CD4-positive, alpha-beta T cell treated with Interleukin-4 for 1 hour (primary cell): ENCODE data around the gene TNS2.
A peak's percentile ranks its signal among the peaks of the same experiment; 100 is the strongest.
"Not testable (repeated sequence)": the region's sequence is repeated elsewhere in the genome, so short reads cannot be mapped to it uniquely, and the experiment has no call there.

ENCODE experiments used
- DNase-seq, 2 donors: peaks; one replicate each; pipeline ENCODE4 v3.0.0-alpha.2; 2020 to 2022

TNS2 gene

DNA sequence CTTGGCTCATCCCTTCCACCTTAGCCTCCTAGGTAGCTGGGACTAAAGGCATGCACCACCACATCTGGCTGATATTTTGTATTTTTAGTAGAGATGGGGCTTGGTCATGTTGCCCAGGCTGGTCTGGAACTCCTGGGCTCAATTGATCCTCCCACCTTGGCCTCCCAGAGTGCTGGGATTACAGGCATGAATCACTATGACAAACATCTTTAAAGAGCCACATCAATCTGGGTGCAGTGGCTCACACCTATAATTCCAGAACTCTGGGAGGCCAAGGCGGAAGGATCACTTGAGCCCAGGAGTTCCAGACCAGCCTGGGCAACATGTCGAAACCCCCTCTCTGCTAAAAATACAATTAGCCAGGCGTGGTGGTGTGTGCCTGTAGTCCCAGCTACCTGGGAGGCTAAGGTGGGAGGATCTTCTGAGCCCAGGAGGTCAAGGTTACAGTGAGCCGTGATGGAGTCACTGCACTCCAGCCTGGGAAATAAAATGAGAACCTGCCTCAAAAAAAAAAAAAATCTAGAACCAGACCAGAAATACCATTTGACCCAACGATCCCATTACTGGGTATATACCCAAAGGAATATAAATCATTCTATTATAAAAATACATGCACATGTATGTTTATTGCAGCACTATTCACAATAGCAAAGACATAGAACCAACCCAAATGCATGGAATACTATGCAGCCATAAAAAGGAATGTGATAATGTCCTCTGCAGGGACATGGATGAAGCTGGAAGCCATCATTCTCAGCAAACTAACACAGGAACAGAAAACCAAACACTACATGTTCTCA, 45.1 kb downstream of the TNS2 start:
- DNase-seq = not testable (repeated sequence)

DNA sequence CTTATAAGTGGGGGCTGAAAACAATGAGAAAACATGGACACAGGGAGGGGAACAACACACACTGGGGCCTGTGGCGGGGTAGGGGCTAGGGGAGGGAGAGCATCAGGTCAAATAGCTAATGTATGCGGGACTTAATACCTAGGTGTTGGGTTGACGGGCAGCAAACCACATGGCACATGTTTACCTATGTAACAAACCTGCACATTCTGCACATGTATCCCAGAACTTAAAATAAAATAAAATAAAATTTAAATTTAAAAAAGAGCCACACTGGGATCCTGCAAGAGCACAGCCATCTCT, 45.7 kb downstream of the TNS2 start:
- not testable (repeated sequence) for DNase-seq

DNA sequence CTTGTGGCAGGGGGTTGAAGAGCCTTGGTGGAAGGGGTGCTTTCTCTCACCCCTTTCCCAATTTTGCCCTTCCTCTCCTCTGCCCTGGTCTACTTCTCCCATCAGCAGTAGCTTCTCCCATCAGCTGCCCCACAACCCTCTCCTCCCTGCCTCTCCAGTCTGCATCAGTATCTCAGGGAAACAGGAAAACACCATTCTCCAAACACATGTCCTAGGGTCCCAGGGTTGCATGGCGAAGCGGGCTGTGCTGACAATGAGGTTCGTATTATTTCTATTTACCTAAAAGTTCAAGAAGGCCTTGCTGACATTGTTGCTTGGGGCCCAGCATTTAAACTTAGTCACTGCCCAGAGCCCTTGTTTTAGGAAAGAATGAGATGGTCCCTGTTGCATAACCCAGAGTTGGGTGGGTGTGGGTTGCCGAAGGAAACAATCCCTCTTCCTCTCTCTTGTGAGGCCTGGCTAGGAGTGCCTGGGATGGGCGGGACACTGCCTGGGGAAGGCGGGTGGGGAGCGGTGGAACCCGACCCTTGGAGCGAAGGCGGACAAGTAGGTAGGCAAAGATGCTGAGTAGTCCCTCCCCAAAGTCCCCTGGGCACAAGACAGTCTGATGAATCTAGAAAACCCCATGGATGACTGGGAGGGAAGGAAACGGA, 46.4 kb downstream of the TNS2 start:
- DNase-seq = no peak

DNA sequence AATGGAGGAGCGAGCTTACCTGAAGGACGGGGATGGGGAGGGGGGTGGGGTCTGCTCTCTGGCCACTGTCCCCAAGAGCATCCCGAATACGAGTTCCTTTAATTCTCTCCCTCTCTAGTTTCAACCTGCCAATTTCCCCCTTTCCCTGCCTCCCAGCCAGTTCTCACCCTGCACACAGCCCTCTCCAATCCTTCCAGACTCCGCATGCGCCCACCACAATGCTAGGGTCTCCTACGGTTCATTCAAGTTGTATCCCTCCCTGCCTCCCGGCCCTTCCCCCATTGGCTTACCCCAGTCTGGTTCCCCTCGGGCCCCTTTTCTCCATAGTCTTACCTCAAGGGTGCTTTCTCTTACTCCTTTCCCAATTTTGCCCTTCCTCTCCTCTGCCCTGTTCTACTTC, 46.9 kb downstream of the TNS2 start:
- DNase-seq = no peak

DNA sequence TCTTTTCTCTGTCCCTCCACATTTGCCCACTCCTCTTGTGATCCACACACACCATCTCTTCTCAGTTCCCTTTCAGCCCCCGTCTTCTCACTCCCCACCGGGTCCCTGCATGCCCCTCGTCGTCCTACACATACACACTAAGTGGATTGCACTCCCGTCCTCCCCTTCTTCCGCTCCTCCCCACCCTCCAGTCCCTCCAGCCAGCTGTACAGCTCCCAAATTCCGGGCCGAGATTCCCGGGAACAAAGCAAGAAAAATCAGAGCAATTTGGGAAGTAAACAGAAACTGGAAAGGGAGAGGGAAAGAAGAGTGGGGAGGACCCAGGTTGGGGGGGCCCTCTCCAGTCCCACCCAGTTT, 47.3 kb downstream of the TNS2 start:
- DNase-seq = no peak

DNA sequence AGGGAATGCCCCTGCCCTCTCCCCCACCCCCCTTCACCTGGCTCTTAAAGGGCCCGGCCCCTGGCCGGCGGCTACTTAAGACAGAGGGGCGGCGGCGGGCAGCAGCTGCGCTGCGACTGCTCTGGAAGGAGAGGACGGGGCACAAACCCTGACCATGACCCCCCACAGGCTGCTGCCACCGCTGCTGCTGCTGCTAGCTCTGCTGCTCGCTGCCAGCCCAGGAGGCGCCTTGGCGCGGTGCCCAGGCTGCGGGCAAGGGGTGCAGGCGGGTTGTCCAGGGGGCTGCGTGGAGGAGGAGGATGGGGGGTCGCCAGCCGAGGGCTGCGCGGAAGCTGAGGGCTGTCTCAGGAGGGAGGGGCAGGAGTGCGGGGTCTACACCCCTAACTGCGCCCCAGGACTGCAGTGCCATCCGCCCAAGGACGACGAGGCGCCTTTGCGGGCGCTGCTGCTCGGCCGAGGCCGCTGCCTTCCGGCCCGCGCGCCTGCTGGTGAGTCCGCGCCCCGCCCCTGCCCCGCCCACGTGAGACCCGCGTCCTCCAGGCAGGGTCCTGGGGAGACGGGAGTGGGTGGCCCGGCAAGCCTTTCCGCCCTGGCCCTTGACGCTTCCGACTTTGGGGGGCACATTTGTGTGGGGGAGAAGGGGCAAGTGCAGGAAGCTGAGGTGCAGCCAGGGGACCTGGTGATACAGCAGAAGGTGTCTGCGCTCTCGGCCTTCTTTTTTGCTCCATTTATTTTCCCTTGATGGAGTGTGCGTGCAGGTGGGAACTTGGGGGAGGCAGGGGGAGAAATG, 47.9 kb downstream of the TNS2 start, which contains the start of gene IGFBP6:
TSS of gene IGFBP6 (plus strand) at position 104 of the 790 bp plus-strand sequence. CDS start at position 155, 51 bp downstream.
- DNase-seq = peak; percentile 41 to 56

DNA sequence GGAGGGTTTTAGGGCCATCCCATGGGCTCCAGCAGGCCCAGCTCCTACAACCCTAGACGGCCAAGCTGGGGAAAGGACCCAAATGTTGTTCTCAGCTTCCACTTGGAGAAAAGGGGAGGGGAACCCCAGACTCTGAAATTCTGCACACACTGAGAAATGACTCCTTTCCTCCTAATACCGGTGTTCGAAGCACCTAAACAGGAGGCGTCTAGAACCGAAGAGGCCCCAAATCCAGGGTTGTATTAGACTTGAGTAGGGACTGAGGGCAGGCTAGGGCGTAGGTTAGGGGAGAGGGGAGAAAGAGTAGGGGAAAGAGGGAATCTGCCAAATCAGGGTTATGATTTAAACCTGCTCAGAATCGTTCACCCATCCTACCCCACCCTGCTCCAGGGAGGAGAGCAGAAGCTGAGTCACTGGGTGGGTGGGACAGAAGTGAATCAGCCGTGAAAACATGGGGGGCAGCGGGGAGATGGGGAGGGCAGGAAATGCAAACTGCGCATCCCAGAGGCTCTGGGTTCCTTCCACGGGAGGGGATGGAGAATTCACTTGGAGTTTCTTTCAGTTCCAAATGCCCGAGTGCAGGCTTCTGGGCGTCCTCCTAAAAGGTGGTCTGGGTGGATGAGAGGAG, 48.6 kb downstream of the TNS2 start:
- no peak for DNase-seq

DNA sequence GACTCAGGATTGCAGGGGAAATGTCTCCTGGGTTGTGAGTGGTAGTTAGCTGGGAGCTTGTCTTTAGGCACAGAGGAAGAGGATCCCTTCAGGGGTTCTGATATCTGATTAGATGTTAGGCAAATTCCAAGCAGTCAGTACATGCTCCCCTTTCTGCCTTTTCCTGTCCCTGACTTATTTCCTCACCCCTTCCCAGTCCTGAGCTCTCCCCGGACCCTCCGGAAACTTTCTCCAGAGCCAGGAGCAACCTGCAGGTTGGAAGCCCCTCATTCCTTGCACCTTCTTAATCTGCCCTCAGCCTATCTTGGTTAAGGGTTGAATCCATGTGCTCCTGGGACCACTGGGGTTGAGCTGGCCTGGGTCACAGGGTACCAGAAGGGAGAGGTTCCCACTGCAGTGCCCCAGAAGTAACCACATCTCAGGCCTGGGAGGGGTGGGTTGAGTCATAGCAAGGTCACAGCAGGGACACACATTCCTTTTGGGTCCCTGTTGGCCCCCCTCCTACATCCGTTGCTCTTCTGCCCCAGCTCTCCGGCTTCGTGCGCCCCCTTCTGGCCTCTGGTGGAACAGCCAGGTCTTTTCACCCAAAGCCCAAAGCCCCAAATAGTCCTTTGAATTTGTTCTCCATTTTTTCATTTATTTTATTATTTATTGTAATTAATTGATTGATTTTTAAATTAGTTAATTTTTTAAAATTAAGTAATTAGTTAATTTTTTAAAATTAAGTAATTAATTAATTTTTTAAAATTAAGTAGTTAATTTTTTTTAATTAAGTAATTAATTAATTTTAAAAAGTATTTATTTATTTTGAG, 49.4 kb downstream of the TNS2 start:
- peak; percentile 87 to 89 for DNase-seq

DNA sequence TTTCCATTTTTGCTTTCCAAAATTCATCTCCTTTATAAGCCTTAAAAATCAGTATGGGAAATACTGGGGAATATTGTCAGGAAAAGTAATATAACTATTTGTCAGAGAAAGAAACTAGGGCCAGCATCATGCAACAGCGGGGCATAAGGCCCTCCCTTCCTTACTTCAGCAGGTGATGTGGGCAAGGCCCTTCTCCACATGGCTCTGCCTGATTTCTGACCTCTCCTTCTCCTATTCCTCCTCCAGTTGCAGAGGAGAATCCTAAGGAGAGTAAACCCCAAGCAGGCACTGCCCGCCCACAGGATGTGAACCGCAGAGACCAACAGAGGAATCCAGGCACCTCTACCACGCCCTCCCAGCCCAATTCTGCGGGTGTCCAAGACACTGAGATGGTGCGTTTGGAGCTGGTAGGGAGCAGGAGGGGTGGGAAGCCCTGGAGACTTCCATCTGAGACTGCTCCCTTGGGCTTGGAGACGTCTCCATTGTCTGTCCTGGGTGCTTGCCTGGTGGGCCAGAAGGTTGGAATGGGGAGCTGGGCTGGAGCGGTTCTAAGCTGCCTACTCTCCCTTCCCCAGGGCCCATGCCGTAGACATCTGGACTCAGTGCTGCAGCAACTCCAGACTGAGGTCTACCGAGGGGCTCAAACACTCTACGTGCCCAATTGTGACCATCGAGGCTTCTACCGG, 50.7 kb downstream of the TNS2 start:
- no peak for DNase-seq

DNA sequence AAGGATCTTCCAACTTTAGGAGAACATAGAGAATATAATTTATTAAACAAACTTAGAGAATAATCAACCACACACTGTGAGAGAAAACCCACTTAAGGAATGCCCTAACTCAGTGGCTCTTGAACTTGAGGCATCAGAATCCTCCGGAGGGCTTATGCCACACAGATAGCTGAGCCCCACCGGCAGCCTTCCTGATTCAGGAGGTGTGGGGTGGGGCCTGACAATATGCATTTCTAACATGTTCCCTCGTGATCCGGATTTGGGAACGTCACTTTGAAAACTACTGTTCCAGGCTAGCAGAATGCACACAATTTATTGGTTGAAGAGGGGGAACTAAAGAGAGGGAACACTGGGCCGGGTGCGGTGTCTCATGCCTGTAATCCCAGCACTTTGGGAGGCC, 51.4 kb downstream of the TNS2 start:
- no peak for DNase-seq

DNA sequence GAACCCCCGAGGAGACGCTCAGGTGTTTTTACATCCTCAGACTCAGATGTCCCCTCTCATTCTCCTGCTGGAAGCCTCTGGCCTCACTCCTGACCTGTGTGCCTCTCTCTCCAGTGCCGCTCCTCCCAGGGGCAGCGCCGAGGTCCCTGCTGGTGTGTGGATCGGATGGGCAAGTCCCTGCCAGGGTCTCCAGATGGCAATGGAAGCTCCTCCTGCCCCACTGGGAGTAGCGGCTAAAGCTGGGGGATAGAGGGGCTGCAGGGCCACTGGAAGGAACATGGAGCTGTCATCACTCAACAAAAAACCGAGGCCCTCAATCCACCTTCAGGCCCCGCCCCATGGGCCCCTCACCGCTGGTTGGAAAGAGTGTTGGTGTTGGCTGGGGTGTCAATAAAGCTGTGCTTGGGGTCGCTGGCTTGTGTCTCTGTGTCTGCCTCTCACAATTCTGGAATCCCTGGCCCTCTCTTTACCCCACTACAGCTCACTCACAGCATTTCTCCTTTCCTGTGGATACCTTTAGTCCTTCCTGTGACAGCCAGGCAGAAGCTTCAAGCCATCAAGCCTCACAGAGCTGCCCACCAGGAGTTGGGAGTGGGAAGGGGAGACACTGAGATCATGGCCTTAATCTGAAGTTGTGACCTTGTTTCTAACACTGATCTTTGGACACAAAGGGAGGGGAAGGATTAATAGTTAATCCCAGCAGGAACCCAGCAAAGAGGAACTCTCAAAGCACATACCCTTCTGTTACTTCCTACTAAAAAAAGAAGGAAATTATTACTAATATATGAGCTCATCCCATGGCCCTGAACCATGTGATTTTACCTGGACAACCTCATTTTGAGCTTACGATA, 52.3 kb downstream of the TNS2 start:
- no peak for DNase-seq

DNA sequence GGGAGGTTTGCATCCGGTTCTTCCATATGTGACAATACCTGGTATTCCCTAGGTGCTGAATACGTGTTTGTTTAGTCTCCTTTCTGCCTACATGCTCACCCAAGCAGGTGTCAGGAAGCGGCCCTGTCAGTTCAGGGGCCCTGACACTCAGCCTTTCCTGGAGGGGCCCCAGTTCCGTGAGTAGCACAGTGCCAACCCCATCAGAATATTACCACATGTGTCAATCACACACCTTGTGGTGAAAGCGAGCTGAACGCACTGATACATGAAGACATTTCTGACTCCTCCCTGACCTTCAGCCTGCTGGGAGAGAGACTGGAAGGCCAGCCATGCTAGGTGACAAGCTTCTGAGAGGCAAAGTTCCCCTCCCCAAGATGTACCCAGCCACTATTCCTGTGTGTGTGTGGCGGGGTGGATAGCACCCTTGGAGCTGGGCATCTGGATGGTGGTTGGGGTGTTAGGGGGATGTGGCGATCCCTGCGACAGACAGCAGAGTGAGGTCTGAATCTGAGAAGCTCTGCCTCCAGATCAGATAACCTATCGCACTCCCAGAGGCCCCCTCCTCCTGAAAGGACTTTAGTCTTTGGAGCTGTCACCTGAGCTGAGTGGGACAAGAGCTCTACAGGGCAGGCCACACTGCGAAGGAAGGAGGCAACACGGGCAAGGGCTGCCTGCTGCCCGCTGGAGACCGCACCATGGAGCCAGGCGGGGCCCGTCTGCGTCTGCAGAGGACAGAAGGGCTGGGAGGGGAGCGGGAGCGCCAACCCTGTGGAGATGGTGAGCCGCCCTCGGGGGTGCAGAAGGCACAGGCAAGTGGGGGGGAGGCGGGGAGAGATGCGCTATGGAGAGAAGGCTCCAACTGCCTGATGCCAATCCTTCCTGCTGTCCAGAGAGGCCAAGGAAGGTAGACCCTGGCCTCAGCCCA, 53.3 kb downstream of the TNS2 start, which contains the start of gene SOAT2:
TSS of gene SOAT2 (plus strand) at position 604 of the 925 bp plus-strand sequence. CDS start at position 696, 92 bp downstream.
- DNase-seq = peak; percentile 22 to 52

DNA sequence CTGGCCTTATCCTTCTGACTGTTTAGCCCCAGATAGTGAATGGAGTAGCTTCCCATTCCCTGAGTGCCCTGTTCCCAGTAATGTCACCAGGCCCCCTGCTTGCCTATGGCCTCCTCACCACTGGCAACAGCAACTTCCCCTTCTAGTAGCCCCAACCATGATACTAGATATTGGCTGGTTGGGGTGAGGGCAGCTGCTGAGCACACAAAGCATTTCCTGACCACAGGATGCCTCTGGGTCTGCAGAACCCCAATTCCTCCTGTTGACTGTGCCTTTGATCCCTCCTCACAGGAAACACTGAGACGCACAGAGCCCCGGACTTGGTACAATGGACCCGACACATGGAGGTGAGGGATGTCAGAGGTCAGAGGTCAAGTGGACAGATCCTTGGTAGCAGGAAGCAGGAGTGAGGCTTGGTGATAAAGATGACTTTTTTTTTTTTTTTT, 54.0 kb downstream of the TNS2 start:
- peak in 1 of 2 donors; percentile 29 for DNase-seq

DNA sequence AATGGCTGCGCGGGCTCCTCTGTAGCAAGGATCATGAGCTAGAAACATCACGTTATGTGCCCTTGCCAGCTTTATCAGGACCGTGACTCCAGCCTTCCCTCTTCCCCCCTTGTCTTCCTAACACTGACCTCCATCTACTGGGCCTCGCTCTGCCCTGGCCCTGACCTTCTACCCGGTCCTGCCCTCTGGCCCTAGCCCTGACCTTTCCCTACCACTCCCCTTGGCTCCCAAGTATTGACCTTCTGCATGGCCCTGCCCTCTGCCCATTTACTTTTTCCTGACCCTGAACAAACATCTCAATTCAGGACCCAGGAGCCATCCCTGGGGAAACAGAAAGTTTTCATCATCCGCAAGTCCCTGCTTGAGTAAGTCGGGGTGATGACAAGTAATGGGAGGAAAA, 55.4 kb downstream of the TNS2 start:
- no peak for DNase-seq

DNA sequence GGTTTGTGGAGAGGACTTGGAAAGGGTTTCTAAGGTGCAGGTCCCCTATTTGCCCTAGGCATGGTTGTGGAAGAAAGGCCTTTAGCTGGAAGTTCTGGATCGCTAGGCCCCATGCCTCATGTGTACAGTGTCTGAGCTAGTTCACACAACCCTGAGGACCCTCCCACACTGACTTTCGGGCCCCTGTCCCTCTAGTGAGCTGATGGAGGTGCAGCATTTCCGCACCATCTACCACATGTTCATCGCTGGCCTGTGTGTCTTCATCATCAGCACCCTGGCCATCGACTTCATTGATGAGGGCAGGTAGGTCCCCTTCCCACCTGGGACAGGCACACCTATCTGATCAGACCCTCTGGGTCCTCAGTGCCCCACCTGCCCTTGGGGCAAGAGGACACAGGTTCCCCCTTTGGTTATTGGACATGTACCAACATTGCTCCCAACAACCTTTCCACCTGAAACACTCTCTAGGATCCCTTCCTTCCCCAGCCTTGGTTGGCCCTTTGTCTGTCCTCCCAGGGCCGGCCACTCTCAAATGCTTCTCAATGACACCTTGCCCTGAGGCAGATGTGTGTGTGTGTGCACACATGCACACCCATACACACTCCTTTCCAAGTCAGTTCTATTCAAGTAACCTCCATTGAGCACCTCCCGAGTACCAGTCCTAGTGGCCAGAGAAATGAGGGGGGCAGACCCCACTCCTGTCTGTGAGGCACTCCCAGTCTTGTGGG, 56.0 kb downstream of the TNS2 start:
- no peak for DNase-seq

DNA sequence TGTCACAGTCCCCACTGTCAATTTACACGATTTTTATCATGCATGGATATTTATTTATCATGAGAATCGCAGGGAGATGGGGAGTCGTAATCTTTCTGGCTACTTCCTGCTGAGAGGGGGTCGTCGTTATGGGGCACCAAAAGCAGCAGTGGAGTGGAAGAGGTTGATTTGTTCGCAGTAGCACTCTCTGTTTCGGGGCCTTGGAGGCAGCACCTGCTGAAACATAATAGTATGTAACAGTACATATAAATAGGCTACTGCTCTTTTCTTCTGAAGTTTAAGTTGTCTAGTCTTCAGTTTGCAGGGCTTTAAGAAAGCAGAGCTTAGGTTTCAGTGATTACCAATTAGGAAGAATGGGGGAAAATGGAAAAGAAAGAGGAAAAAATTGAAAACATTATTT, 57.3 kb downstream of the TNS2 start:
- no peak for DNase-seq

DNA sequence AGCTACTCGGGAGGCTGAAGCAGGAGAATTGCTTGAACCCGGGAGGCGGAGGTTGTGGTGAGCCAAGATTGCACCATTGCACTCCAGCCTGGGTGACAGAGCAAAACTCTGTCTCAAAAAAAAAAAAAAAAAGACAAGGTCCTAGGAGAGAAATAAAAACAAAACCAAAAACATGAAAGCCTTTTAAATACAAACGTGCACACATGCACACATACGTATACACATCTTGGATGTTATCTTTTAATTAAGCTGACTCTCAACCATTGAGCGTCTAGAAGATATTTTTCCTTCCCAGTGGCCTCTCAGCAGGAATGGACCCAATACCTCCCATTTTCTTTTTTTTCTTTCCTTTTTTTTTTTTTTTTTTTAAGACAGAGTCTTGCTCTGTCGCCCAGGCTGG, 62.6 kb downstream of the TNS2 start:
- not testable (repeated sequence) for DNase-seq

DNA sequence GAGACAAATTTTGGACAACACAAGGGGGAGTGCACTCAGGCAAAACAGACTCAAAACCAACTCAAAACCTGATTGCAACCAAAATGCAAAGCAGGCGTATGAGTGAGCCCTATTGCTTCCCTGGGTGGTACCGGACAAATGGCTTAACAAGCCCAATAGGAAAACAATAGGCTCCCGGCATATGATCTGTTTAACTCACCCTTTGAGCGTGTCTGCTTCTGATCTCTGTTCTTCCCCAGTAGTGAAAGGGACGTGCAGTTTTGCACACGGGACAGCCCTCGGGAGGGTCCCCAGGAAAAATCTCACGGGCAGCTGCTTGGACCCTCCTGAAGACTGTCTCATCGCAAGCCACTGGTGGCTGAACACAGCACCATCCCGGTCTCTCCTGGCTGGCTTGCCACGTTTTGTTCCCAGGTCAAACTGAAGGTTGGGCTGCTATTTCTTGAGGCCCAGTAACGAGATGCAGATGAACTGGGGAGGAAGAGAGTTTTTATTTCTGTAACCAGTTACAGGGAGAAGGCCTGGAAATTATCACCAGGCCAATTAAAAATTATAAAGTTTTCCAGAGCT, 63.4 kb downstream of the TNS2 start:
- DNase-seq = no peak
